A549 (cell line): Measurements from ENCODE around the gene CXADR. TPM values are rescaled to one million over a fixed set of nuclear protein-coding genes. Genes with fewer than 3 reads are reported as not detected.
A peak's percentile ranks its signal among the peaks of the same experiment; 100 is the strongest.

ENCODE experiments used
- ATAC-seq, 2 experiments: fragments of 200-7000 bp in 1 of 2; fragments of >200 bp in 1 of 2; cut with Nextera tagmentation in 1 of 2; cut with Tn5 transposase in 1 of 2; 3 replicates each; pipeline versions ENCODE4 v1.8.0 to v1.9.1; 2018 to 2020; ENCODE audit warnings: mild to moderate bottlenecking in 1 of 2, moderate library complexity in 1 of 2
- CTCF ChIA-PET: fragments of 300-600 bp; sonication (Branson Sonifier 250); formaldehyde crosslinking; extraction: SDS; loops from one replicate; lab custom pipeline; 2021; ENCODE audit warnings: antibody characterized with exemption, inconsistent platforms; lab: Yijun Ruan, JAX
- POLR2A ChIA-PET: fragments of 350-600 bp; formaldehyde crosslinking; extraction: SDS; loops from one replicate; lab custom pipeline; 2021; ENCODE audit warnings: antibody characterized with exemption, inconsistent platforms; lab: Yijun Ruan, JAX
- DNase-seq, 2 experiments: peaks; one replicate each; pipeline versions ENCODE4 v3.0.0 to v3.0.0-alpha.2; 2011 to 2016; ENCODE audit warnings: low read depth in 1 of 2, low spot score in 1 of 2
- FAIRE-seq: peaks from 2 replicates; lab custom pipeline; 2011; peaks lifted over from hg19 to GRCh38; lab: Jason Lieb, UNC
- H3K27ac ChIP-seq, 2 experiments: fragments of >200 bp; sonication (Bioruptor Twin); formaldehyde crosslinking; 3 replicates each; pipeline ENCODE4 v1.5.1; 2016 to 2017
- H3K4me1 ChIP-seq: fragments of >200 bp; sonication (Bioruptor Twin); formaldehyde crosslinking; 3 replicates; pipeline ENCODE4 v1.6.1; 2016
- H3K4me2 ChIP-seq: fragments of >200 bp; sonication (Bioruptor Twin); formaldehyde crosslinking; 3 replicates; pipeline ENCODE4 v1.6.1; 2016
- H3K4me3 ChIP-seq: fragments of >200 bp; sonication (Bioruptor Twin); formaldehyde crosslinking; 3 replicates; pipeline ENCODE4 v1.5.1; 2016
- H3K9me3 ChIP-seq: fragments of >200 bp; sonication (Bioruptor Twin); formaldehyde crosslinking; 3 replicates; pipeline ENCODE4 v1.6.1; 2016
- CBX2 ChIP-seq: fragments of 200-600 bp; sonication (generic); IDR thresholded peaks from 2 replicates; pipeline ENCODE4 v1.6.1; 2016; ENCODE audit warnings: low read depth, mild to moderate bottlenecking, borderline replicate concordance
- CTCF ChIP-seq: fragments of >200 bp; sonication (Bioruptor Twin); formaldehyde crosslinking; IDR thresholded peaks from 3 replicates; pipeline ENCODE4 v1.5.1; 2016
- EHMT2 ChIP-seq: fragments of 200-600 bp; sonication (generic); IDR thresholded peaks from 2 replicates; pipeline ENCODE4 v1.6.1; 2016; ENCODE audit warnings: antibody characterized with exemption, low read depth, mild to moderate bottlenecking, moderate library complexity
- ELK1 ChIP-seq: fragments of 150-350 bp; IDR thresholded peaks from 2 replicates; pipeline ENCODE4 v1.6.1; 2014; ENCODE audit warnings: low read depth, mild to moderate bottlenecking, low read length
- EP300 ChIP-seq, 2 experiments: fragments of >200 bp; sonication (Bioruptor Twin); formaldehyde crosslinking; IDR thresholded peaks; 2 replicates in 1 of 2; 3 replicates in 1 of 2; pipeline ENCODE4 v1.6.1; 2016 to 2017
- ESRRA ChIP-seq: fragments of 150-350 bp; IDR thresholded peaks from 2 replicates; pipeline ENCODE4 v1.6.1; 2014; ENCODE audit warnings: mild to moderate bottlenecking, low read length, borderline replicate concordance
- FOSL2 ChIP-seq, 2 experiments: fragments of 450-650 bp in 1 of 2; fragments of >200 bp in 1 of 2; sonication (Bioruptor Twin) in 1 of 2; formaldehyde crosslinking; IDR thresholded peaks; 2 replicates each; pipeline versions ENCODE4 v1.5.0 to v1.6.1; 2016 to 2020; ENCODE audit warnings: mild to moderate bottlenecking in 1 of 2, moderate library complexity in 1 of 2
- FOXS1 ChIP-seq: fragments of 250-450 bp; sonication (Bioruptor Pico); IDR thresholded peaks from 2 replicates; pipeline ENCODE4 v1.5.0; 2020; ENCODE audit warnings: mild to moderate bottlenecking, moderate library complexity
- GATA3 ChIP-seq: IDR thresholded peaks from 2 replicates; pipeline ENCODE4 v1.6.1; 2012; ENCODE audit warnings: borderline replicate concordance
- HES2 ChIP-seq: fragments of >200 bp; sonication (Bioruptor Twin); formaldehyde crosslinking; IDR thresholded peaks from 2 replicates; pipeline ENCODE4 v1.6.1; 2016
- HEYL ChIP-seq: fragments of 250-450 bp; sonication (Bioruptor Pico); IDR thresholded peaks from 2 replicates; pipeline ENCODE4 v1.8.0; 2021; ENCODE audit warnings: mild to moderate bottlenecking, moderate library complexity
- HOXA7 ChIP-seq: fragments of 250-450 bp; sonication (Bioruptor Pico); IDR thresholded peaks from 2 replicates; pipeline ENCODE4 v1.5.0; 2020; ENCODE audit warnings: mild to moderate bottlenecking, moderate library complexity
- HOXB13 ChIP-seq: fragments of 250-450 bp; sonication (Bioruptor Pico); IDR thresholded peaks from 2 replicates; pipeline ENCODE4 v1.5.0; 2020; ENCODE audit warnings: low read depth, mild to moderate bottlenecking, moderate library complexity
- HOXB5 ChIP-seq: fragments of 250-450 bp; sonication (Bioruptor Pico); IDR thresholded peaks from 2 replicates; pipeline ENCODE4 v1.5.0; 2020; ENCODE audit warnings: mild to moderate bottlenecking, moderate library complexity
- JUNB ChIP-seq: fragments of >200 bp; sonication (Bioruptor Twin); formaldehyde crosslinking; IDR thresholded peaks from 2 replicates; pipeline ENCODE4 v1.6.1; 2016
- KDM1A ChIP-seq: fragments of 200-600 bp; sonication (generic); IDR thresholded peaks from 2 replicates; pipeline ENCODE4 v1.6.1; 2016; ENCODE audit warnings: low read depth, mild to moderate bottlenecking
- KDM5A ChIP-seq: fragments of 200-600 bp; sonication (generic); IDR thresholded peaks from 2 replicates; pipeline ENCODE4 v1.6.1; 2016; ENCODE audit warnings: antibody characterized with exemption, mild to moderate bottlenecking
- MAX ChIP-seq: IDR thresholded peaks from 2 replicates; pipeline ENCODE4 v1.6.1; 2012
- NR3C1 ChIP-seq: fragments of >200 bp; sonication (Bioruptor Twin); formaldehyde crosslinking; IDR thresholded peaks from 3 replicates; pipeline ENCODE4 v1.6.1; 2017
- POLR2A ChIP-seq: IDR thresholded peaks from 2 replicates; pipeline ENCODE4 v1.6.1; 2012; ENCODE audit warnings: mild to moderate bottlenecking, low read length
- RAD21 ChIP-seq, 2 experiments: fragments of >200 bp in 1 of 2; sonication (Bioruptor Twin) in 1 of 2; formaldehyde crosslinking in 1 of 2; IDR thresholded peaks in 1 of 2; conservative IDR thresholded peaks in 1 of 2; 2 replicates in 1 of 2; 3 replicates in 1 of 2; pipeline ENCODE4 v1.6.1; 2012 to 2018; ENCODE audit warnings: inconsistent platforms in 1 of 2
- RCOR1 ChIP-seq: fragments of 150-350 bp; IDR thresholded peaks from 2 replicates; pipeline ENCODE4 v1.6.1; 2014; ENCODE audit warnings: antibody characterized with exemption, low read length, low read depth
- RFX5 ChIP-seq: fragments of 450-650 bp; IDR thresholded peaks from 2 replicates; pipeline ENCODE4 v1.7.1; 2014; ENCODE audit warnings: antibody characterized with exemption, mild to moderate bottlenecking, moderate library complexity
- SMC3 ChIP-seq: fragments of >200 bp; sonication (Bioruptor Twin); formaldehyde crosslinking; IDR thresholded peaks from 3 replicates; pipeline ENCODE4 v1.6.1; 2018; ENCODE audit warnings: inconsistent platforms
- SREBF2 ChIP-seq: fragments of 450-650 bp; IDR thresholded peaks from 2 replicates; pipeline ENCODE4 v1.6.1; 2014; ENCODE audit warnings: mild to moderate bottlenecking, moderate library complexity
- TP53 ChIP-seq: fragments of 250-450 bp; sonication (Bioruptor Pico); IDR thresholded peaks from 2 replicates; pipeline ENCODE4 v1.5.0; 2021; ENCODE audit warnings: mild to moderate bottlenecking, moderate library complexity
- ZC3H11A ChIP-seq: fragments of 450-650 bp; IDR thresholded peaks from 2 replicates; pipeline ENCODE4 v1.6.1; 2014; ENCODE audit warnings: antibody characterized with exemption, mild to moderate bottlenecking
- ZNF302 ChIP-seq: fragments of 250-450 bp; sonication (Bioruptor Pico); IDR thresholded peaks from 2 replicates; pipeline ENCODE4 v1.9.0; 2021; ENCODE audit warnings: inconsistent platforms, mild to moderate bottlenecking, moderate library complexity
- WGBS: methylation state at CpG from one replicate; pipeline ENCODE4 v1.1.6; 2017; ENCODE audit errors: missing lambda C conversion rate; 5-methylcytosine and 5-hydroxymethylcytosine counted together
- polyA plus RNA-seq, 4 experiments: library from polyadenylated mRNA; depleted of rRNA in 3 of 4; stranded (reverse); fragments of >200 nt; fragmentation: RNase III in 1 of 4; extraction: RNeasy Plus Mini Kit Qiagen cat#74134 plus additional on column Dnase treatment in 1 of 4; gene quantifications; 2 replicates in 3 of 4; 3 replicates in 1 of 4; pipeline ENCODE4 v1.2.3, GENCODE V29; 2011 to 2017

CXADR gene
- polyA plus RNA-seq, 2 of the 4 experiments (the other 2 are of a cell fraction) = 7.7 to 21.7 TPM

GRCh38 chr21:17607684-17608083, 94.8 kb downstream of the CXADR start:
- ATAC-seq = no peak
- no peak for FAIRE-seq
- no peak for DNase-seq
- ChIA-PET POLR2A (no interaction called here), CTCF (interaction anchor here (0.7 kb wide), 1 partner anchor 16 kb away, joined by 3 read pairs; no protein-coding TSS in a partner anchor)
- 0 out of 6 replicates have a peak overlapping the region, but pooled peaks have one; percentile 21 to 52 for H3K27ac ChIP-seq
- WGBS = 92% methylated on average over 2 of the region's 2 CpGs
- no peak overlapping the region for H3K4me2 ChIP-seq
- H3K4me1 ChIP-seq = peaks cover 13% of the 10 kb centered on the region; the same call in 1 of the 3 replicates
- H3K9me3 ChIP-seq = no peaks in the 10 kb centered on the region
- TF ChIP-seq RCOR1 (no peak), TP53 (CRISPR knock-in tag) (no peak), HOXB5 (no peak), ESRRA (no peak)
- no peak overlapping the region for H3K4me3 ChIP-seq

- POLR2A ChIA-PET = no interaction called here
- no peak for FAIRE-seq
- peaks cover 13% of the 10 kb centered on the region; the same call in 1 of the 3 replicates for H3K4me1 ChIP-seq
- TF ChIP-seq ZC3H11A (no peak), HOXB13 (CRISPR knock-in tag) (no peak), POLR2A (no peak), RAD21 (conservative IDR thresholded peaks at IDR 0.05 in 1 of 2, IDR thresholded peaks at IDR 0.05 in 1 of 2) (no peak), MAX (no peak), CTCF (no peak), HOXB5 (no peak), EP300 (IDR thresholded peaks at IDR 0.05) (no peak), SMC3 (no peak), GATA3 (no peak), FOSL2 (IDR thresholded peaks at IDR 0.05) (no peak), FOSL2 (CRISPR knock-in tag; IDR thresholded peaks at IDR 0.05) (no peak), KDM1A (no peak), NR3C1 (no peak), CBX2 (no peak), RFX5 (no peak), KDM5A (no peak), FOXS1 (CRISPR knock-in tag) (no peak)
- no peak for DNase-seq
- H3K9me3 ChIP-seq = no peaks in the 10 kb centered on the region
- no peak overlapping the region for H3K4me3 ChIP-seq
- H3K4me2 ChIP-seq = no peak overlapping the region
- CTCF ChIA-PET = interaction anchor here (1.6 kb wide), 1 partner anchor 24 kb away, joined by 6 read pairs; no protein-coding TSS in a partner anchor
- H3K27ac ChIP-seq = no peak overlapping the region
- no peak for ATAC-seq
- 93% methylated on average over 2 of the region's 2 CpGs for WGBS
Observed at GRCh38 chr21:17609681-17610080, 96.8 kb downstream of the CXADR start.

- Histone ChIP-seq H3K4me2 (peak overlapping the region; percentile 90), H3K4me1 (peaks cover 13% of the 10 kb centered on the region; the same call in 1 of the 3 replicates), H3K27ac (peak overlapping the region; percentile 82 to 96), H3K4me3 (peak overlapping the region; percentile 95), H3K9me3 (no peaks in the 10 kb centered on the region)
- TF ChIP-seq SREBF2 (no peak), ELK1 (no peak), HES2 (no peak), HEYL (CRISPR knock-in tag) (no peak), EP300 (IDR thresholded peaks at IDR 0.05) (no peak), EHMT2 (no peak), JUNB (no peak), RFX5 (no peak), ZNF302 (no peak), POLR2A (no peak), HOXA7 (CRISPR knock-in tag) (no peak)
- DNase-seq (peak in 1 of 2 experiments; percentile 1), FAIRE-seq (no peak), ATAC-seq (no peak)
- ChIA-PET POLR2A (interaction anchor here (0.9 kb wide), 1 partner anchor 8 kb away, joined by 3 read pairs; no protein-coding TSS in a partner anchor), CTCF (interaction anchor here (1.2 kb wide), 1 partner anchor 12 kb away, joined by 3 read pairs; no protein-coding TSS in a partner anchor)
- WGBS = 22% methylated on average over 9 of the region's 9 CpGs
Observed at GRCh38 chr21:17610911-17611310, 98.1 kb downstream of the CXADR start.
